ELF-1 (cell line): Measurements from ENCODE around the gene CHKB.

ENCODE experiments used
- DNase-seq: peaks from one replicate; pipeline ENCODE4 v3.0.0-alpha.2; 2016; ENCODE audit warnings: low read depth, low spot score

The CHKB gene

DNA sequence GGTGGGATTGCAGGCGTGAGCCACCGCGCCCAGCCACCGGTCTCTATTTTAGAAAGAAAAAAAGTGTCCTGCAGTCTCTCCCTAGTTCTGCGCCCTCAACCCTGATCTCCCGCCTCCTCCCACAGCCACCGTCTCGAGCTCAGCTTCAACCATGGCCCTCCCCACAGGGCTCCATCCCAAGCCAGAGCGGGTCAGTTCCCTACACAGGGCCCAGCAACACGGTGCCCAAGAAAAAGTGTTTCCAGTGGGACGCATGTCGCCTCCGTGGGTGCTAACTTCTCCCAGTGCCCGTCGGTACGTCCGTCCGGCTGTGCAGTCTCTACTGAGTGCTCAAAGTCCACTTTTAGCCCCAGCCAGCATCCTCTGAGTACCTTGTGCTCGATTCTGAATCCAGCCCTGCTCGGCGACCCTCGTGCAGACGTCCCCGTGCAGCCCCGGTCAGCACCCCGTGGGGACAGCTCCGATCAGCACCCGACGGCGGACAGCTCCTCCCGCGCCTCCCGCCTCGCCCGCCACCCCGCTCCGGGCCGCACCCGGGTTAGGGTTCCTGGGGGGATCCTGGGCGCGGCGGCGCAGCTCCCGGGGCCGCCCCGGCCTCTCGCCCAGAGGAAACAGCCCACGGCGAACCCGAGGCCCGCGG is 17.3 kb upstream of the CHKB start:
- DNase-seq, result peak; percentile 70

DNA sequence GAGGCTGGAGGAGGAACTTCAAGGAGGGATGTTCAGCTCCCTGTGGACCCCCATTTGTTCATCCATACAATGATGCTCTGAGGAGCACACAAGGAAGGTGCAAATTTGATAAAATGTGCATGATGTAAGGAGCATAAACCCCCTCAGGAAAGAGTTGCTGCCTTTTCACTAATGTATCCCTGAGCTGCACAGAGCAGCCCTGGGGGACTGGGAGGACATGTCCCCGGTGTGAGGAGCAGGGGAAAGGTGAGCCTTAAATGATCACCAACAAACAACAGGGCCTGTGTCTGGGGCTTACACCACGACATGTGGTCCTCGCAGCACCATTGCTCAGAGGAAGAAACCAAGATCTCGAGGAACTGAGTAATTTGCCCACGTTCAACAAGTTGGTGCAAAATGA is 14.4 kb upstream of the CHKB start:
- no peak for DNase-seq

DNA sequence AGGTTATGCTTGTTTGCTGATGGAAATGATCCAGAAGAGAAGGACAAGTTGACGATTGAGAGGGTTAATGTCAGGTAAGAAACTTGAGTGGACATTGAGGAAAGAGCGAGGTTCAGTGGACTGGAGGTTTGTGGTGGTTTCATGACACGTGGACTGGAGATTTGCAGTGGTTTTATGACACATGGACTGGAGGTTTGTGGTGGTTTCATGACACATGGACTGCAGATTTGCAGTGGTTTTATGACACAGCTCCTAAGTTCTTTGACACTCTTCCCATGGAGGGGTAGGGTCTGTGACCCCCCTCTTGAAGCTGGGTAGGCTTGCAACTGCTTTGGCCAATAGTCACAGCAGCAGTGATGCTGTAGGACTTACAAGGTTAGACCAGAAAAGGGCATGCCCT is 12.5 kb upstream of the CHKB start:
- no peak for DNase-seq

DNA sequence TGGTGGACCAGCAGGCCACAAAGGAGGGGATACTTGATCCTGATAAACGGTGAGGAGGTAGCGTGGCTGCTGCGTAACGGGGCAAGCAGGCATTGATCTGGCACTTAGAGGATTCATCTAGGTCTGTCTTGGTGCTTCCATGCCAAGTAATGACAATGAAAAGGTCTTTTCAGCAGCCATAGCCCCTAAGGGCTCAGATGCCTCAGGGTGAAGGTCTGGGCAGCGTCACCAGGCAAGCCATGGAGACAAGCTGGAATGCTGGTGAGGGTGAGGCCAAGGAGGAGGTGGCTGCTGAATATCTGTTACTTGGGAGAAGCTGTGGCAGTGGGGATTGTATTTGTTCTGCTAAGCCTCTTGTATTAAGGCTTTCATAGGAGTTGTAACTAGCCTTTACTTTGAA is 4.8 kb upstream of the CHKB start:
- DNase-seq, result peak; percentile 59

DNA sequence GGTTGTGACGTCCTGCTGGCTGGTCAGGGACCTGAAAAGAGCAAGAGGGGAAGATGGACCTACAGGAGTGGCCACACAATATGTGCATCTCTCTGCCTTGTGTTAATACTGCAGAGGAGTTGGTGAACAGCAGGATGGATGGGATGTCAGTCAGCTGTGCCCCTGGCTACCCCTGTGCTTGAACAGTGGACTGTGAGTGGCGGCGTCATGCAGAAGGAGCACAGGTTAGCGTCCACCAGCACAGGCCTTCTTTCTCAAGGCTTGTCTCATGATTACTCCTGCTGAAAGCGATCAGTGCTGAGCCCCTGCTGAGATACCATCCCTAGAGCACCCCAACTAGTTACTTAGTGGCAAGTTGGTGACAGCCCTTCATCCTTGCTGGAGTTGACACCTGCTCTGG is 3.8 kb upstream of the CHKB start:
- no peak for DNase-seq

DNA sequence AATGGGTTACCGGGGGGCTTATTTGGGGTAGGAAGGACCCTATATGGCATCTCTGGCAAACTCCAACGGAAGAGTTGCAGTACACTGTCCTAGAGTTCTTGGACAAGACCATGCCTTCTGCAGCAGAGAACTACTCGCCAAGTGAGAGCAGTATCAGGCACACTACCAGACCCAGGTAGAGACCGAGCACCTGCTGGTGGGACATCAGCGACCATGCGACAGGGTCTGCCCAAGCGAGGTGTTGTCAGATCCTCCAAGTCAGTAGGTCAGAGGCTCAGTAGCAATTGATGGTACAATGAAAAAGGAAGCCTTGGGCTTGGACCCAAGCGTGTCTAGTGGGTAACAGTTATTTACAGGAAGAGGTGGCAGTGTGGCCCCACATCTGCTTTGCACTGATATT is 3.1 kb upstream of the CHKB start:
- DNase-seq, result no peak

DNA sequence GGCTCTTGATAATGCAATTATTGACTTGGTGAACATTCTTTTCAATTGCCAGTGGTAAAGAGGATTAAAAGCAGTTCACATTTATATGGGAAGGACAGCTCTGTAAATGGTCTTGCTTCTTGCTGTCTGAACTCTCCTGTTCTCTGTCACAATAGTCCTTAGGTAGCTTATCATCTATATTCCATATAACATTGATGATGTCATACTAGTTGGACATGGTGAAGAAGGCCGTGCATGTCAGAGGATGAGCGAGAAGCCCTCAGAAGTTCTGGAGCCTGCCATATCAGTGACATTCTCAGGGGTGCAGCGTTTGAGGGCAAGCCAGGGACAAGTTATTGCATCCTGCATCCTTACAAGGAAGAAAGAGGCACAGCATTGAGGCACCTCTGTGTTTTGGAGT is 2.6 kb upstream of the CHKB start:
- no peak for DNase-seq

DNA sequence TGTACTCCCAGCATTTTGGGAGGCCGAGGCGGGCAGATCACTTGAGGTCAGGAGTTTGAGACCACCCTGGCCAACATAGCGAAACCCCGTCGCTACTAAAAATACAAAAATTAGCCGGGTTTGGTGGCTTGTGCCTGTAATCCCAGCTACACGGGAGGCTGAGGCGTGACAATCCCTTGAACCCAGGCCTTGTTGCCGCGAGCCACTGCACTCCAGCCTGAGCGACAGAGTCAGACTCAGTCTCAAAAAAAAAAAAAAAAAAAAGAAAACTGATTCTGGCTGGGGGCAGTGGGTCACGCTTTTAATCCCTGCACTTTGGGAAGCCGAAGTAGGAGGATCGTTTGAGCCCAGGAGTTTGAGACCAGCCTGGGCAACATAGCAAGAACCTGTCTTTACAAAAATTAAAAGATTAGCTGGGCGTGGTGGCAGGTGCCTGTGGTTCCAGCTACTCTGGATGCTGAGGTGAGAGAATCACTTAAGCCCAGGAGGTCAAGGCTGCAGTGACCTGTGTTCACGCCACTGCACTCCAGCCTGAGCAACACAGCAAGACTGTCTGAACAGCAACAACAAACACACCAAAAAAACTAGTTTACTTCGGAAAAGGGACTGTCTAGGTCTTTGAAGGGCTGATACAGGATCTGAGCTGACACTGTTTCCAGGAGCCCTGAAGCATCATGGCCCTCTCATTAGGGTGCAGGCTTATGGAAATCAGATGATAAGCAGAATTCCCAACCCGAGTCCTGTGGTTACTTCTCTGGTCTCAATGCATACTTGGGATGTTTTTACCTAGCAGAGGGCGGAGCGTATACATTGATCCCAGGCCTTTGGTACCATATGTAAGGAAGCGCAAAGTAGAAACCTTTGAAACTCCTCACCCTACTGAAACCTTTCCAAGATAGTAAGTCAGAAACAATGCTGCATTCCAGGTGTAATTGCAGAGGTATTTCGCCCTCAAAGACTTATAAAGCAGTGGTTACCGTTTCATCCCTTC is 1.8 kb upstream of the CHKB start:
- DNase-seq, result peak; percentile 39

DNA sequence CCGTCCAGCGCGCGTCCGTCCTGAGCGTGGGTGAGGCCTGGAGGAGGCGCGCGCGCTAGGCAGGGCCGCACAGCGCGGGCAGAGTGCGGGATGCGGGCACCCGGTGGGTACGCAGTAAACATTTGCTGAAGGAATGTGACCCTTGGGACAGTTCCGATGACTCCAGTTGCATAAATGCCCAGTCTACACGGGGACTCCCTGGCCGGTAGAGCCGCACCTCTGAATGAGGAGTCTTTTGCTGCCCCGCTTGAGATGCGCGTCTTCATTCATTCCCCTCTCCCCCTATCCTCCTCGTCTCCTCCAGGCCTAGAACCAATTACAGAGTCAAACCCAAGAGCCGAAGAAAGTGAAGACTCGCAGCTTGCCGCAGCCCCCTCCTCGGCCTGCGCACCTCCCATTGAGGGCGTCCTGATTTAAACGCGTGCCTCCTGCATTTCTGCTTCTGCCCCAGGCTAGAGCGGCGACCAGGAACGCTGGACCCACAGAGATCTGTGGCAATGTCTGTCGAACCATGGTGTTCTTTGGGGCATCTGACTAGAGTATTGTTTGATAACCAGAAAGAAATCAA is 729 bp upstream of the CHKB start:
- DNase-seq, result no peak

DNA sequence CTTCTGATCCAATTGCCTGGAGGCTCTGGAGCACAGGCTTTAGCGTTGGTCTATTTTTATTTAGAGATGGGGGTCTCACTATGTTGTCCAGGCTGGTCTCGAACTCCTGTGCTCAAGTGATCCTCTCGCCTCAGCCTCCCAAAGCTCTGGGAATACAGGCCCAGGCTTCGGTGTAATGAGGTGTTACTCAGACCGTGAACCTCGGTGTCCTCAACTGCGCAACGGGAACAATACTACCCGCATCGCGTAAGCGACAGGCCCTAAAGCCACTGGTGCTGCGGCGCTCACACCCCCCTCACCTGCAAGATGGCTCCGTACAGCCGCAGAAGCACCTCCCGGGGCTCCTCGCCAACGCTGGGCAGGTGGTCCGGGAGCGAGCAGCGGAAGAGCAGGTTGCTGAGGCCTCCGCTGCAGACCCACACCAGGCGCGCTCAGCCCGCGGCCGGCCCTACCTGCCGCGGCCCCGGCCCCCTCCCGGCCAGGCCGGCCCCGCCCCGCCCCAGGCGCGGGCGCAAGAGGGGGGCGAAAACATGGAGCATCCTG is 628 bp downstream of the CHKB start:
- DNase-seq, result peak; percentile 23

DNA sequence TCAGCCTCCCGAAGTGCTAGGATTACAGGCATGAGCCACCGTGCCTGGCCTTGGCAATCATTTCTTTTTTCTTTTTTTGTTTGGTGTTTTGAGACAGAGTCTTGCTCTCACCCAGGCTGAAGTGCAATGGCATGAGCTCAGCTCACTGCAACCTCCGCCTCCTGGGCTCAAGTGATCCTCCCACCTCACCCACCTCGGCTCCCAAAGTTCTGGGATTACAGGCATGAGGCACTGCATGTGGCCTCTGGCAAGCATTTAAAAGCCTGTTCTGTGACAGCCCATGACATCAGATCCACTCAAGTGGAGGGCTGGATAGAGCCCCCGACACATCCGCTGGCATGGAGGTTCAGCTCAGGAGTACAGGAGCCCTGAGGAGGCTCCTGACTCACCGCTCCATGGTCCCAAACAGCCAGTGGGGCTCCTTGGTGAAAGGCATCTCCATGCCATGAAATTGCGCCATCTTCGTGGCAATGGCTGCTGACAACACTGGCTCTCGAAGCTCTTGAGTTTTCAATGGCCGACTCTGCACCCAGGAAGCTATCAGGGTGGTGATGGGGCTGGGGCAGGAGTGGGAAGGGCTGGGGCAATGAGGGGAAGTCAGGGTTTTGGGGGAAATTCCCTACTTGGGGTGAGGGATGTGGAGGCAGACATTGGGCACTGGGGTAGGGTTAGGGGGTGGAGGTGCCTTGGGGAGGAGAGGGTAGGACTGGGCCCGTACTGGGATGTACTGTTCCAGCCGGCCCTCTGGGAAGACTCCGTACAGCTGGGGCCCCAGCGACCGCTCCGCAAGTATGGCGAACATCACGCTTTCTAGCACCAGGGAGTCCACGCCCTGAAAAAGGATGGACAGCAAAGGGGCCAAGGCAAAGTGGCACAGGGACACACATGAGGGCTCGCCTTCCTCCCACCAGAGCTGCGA is 1.4 kb downstream of the CHKB start:
- no peak for DNase-seq

DNA sequence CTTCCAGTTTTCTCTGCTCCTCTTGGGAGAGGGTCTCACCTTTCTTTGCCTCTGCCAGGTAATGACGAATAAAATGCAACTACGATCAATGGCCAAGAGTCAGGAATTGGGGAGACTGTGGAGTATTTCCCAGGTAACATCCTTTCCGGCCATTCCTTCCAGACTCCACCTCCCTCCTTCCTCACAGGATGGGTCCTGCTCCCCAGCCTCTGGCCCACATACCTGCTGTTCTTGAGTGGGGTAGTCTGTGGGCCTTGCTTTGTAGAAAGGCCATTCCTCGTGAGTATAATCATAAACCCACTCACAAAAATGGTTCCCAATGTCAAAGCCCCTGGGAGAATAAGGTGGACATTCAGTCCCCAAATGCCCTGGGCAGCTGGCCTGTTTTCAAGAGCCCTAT is 2.9 kb downstream of the CHKB start:
- no peak for DNase-seq

DNA sequence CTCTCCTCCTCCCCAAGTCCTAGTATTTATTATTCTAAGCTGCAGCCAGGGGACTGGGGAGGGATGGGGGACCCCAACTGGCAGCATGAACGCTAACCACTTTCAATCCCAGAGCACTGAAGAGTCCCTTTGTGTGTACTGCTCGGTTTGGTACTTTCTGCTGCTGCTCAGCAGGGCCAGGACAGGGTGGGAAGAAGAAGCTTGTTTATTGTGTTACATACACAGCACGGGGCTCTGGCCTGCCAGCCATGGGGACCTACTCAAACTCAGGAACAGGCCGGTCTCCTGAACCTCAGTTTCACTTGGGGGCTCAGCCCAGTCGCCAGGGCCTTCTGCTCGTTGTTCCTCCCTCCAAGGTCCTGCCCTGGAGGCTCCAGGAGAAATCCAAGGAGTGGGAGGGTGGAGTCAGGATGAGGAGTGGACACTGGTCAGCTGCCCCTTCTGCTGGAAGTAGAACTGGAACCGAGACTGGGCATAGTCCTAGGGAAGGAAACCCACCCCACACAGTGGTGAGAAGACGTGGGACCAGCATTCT is 3.8 kb downstream of the CHKB start:
- DNase-seq, result no peak

DNA sequence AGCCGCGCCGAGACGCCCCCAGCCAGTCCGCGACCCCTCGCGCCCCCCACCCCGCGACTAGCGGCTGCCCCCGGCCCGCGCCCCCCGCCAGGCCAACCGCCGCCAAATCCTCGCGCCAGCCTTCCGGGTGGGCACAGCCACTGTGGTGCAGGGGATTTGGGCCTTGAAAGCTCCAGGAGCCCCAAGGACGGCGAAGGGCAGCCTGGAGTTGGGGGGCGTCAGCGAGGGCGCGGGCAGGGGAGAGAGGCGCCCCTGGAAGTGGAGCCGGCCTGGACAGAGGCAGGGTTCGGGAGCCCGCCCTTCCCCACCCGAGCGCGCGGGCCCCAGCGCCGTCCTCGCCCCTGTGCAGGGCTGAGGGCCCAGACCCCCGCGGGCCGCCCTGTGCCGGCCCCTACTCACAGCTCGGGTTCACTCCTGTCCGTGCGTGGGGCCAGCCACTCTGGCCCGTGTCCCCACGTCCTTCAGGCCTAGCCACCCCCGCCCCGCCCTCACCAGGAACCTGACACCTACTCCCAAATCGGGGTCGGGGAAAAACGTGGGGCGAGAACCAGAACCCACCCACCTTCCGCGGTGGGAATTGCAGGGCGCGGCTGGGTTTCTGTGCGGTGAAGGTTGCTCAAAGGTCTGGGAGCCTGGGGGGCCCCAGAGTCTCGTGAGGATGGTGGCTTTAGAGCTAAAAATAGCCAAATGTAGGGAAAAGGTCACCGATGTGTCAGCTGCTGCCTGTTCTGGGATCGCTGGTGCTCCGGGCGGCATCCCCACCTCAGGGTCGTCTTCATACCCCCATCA is 4.5 kb downstream of the CHKB start, which contains the start of gene CPT1B:
TSS of gene CPT1B (minus strand) at position 441 of the 789 bp plus-strand sequence. CDS start 512 bp downstream, outside the sequence.
- no peak for DNase-seq

DNA sequence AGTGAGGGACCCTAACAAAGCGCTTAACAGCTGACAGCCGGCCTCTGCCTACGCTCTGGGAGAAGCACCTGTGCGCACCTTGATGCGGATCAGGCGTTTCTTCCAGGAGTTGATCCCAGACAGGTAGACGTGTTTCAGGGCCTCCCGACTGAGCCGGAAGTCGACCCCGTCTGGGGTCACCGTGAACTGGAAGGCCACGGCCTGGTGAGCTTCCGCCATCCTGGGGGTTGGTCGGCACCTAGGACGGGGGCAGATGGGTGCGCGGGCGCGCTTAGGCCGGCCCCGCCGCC is 5.0 kb downstream of the CHKB start:
- DNase-seq, result no peak

DNA sequence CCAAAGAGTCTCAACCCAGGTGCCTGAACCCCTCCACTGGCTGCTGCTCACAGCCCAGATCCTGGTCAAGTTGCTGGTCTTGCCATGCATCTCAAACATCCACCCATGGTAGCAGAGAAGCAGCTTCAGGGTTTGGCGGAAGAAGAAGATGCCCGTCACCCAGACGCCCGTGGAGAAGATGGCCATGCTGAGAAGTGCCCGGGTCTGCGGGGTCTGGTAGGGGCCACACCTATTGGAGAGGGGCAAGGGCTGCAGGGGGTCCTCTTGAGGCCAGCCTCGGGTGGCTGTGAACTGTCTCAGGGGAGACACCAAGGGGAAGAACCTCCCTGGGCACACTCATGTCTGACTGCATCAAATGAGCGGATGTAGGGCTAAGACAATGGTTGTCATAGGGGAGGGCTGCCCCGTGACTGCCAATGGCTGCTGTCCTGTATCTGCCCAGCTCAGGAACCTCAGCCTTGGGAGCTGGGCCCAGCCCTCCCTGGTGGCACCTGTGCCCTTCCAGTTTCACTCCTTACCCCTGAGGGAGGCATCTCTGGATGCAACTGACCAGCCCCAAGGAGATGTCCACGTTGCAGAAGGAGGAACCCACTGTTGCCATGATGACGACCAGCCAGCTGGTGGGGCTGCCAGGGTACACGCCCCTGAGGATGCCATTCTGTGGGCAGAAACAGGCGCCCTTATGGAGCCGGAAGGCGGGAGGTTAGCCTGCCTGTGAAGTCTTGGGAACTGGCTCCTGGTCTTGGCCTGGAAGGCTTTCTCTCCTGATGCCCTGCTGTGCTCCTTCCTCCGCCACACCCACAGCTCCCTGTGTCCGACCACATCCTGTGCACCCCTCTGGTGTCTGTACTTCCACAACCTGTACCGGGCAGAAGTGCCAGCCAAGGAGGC is 5.6 kb downstream of the CHKB start:
- no peak for DNase-seq

DNA sequence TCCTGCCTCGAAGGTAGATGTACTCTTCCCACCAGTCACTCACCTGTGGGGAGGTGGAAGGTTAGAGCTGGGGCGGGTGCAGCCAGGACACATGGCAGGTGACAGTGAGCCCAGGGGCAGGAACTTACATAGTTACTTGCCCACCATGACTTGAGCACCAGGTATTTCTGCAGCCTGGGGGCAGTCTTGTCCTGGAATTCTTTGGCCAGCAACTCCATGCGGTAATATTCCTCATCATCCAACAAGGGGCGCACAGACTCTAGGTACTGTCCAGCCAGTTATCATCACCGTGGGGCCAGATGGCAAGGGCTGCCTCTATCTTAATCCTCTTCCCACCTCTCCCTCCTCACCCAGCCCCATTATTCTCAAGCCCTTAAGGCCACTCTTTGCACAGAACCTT is 6.6 kb downstream of the CHKB start:
- DNase-seq, result peak; percentile 73

DNA sequence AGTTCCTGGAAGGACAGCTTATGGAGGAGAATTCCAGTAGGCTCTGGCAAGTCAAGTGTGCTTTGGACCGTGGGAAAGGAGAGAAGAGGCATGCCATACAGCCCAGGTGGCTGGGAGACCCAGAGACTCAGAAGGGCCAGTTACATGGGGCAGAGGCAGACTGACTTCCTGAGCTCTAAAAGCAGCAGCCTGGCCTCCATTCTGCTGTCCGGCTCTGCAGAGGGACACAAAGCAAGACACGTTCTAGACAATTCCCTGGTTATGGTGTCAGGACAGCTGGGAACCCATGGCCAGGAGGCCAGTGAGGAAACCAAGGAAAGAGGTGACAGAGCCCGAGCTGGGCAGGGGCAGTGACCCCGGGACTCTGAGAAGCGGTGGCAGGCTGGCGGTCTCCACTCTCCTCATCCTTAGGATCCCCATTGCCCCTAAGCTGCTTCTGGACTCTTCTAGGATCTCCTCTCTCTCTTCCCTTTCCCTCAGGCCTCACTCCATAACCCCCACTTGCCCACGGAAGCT is 7.2 kb downstream of the CHKB start:
- DNase-seq, result no peak

DNA sequence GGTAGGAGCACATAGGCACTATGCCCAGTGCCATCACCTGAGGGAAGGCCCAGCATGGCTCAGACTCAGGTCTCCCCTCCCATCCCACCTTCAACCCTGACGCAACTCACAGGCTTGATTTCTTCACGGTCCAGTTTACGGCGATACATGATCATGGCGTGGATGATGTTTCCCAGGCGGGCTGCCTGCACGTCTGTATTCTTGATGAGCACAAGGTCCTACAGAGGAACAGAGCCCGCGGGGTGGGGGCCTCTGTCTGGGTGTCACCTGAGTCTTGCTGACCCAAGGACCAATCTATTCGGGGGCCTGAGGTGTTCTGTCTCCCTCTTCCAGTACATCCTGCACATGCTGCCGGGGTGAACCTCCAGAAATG is 8.3 kb downstream of the CHKB start:
- no peak for DNase-seq
